HepG2 (cell line): ENCODE data around the gene FAM114A2.
A peak's percentile ranks its signal among the peaks of the same experiment; 100 is the strongest.

Source experiments
- ELF4 ChIP-seq: sonication (generic); formaldehyde crosslinking; IDR thresholded peaks from 2 replicates; pipeline ENCODE4 v1.5.0; 2020; ENCODE audit warnings: missing genetic modification reagents, mild to moderate bottlenecking, moderate library complexity, borderline replicate concordance
- JUNB ChIP-seq: sonication (generic); formaldehyde crosslinking; IDR thresholded peaks from 2 replicates; pipeline ENCODE4 v1.8.0; 2022; ENCODE audit warnings: missing genetic modification reagents, mild to moderate bottlenecking, borderline replicate concordance
- MAFF ChIP-seq: IDR thresholded peaks from 2 replicates; pipeline ENCODE4 v1.6.1; 2011; ENCODE audit warnings: low read depth, low read length, improper control_type of control experiment
- POLR2A ChIP-seq, 2 experiments: IDR thresholded peaks; 2 replicates each; pipeline ENCODE4 v1.6.1; 2011; ENCODE audit warnings: low read depth in 2 of 2, low read length in 2 of 2, mild to moderate bottlenecking in 1 of 2, moderate library complexity in 1 of 2; ENCODE audit not compliant: insufficient read depth in 1 of 2
- RBFOX2 ChIP-seq: fragments of 200-400 bp; formaldehyde crosslinking; IDR thresholded peaks from 2 replicates; pipeline ENCODE4 v1.6.1; 2017; ENCODE audit warnings: low read depth, mild to moderate bottlenecking, low read length
- YY1 ChIP-seq: IDR thresholded peaks from 2 replicates; pipeline ENCODE4 v1.6.1; 2011; ENCODE audit warnings: low read length, low read depth, moderate library complexity, mild to moderate bottlenecking; ENCODE audit not compliant: insufficient read depth, insufficient replicate concordance
- ZFP62 ChIP-seq: sonication (generic); formaldehyde crosslinking; IDR thresholded peaks from 2 replicates; pipeline ENCODE4 v1.4.0; 2020; ENCODE audit warnings: missing genetic modification reagents
- TF ChIP-seq, protein P1 (sequence below): sonication (generic); formaldehyde crosslinking; IDR thresholded peaks from 2 replicates; pipeline ENCODE4 v1.9.0; 2021; ENCODE audit warnings: missing genetic modification reagents, borderline replicate concordance
- TF ChIP-seq, protein P2 (sequence below), 2 experiments: sonication (generic) in 1 of 2; formaldehyde crosslinking in 1 of 2; IDR thresholded peaks; 2 replicates each; pipeline versions ENCODE4 v1.4.0 to v1.6.1; 2018 to 2020; ENCODE audit warnings: missing genetic modification reagents in 2 of 2, borderline replicate concordance in 1 of 2, low read depth in 1 of 2, mild to moderate bottlenecking in 1 of 2, missing biosample characterization in 1 of 2
- TF ChIP-seq, protein P3 (sequence below): IDR thresholded peaks from 2 replicates; pipeline ENCODE4 v1.6.1; 2012; ENCODE audit warnings: low read length, improper control_type of control experiment
- TF ChIP-seq, protein P4 (sequence below): sonication (generic); formaldehyde crosslinking; IDR thresholded peaks from 2 replicates; pipeline ENCODE4 v1.4.0; 2020; ENCODE audit warnings: missing genetic modification reagents, borderline replicate concordance
- TF ChIP-seq, protein P5 (sequence below): sonication (generic); formaldehyde crosslinking; IDR thresholded peaks from 2 replicates; pipeline ENCODE4 v1.4.0; 2020; ENCODE audit warnings: mild to moderate bottlenecking, missing genetic modification reagents

DNA sequence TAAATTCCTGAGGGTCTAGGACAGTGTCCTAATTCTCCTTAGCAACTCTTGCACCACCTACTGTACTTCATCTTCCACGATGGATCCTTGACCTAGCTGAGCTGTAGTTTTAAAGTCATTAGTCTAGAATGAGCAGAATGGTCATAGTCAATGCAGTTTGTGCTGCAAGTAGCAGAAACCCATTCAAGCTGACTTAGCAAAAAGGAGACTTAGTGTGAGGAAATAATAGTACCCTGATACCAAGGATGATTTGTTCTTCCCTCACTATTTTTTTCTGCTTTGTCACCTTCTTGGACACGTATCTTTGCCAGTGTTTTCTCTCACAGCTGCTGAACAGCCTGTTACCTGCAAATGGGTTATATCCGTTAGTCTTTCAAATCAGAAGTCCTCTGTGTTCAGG, 5.4 kb upstream of the FAM114A2 start:
- TF ChIP-seq, protein P1, sequence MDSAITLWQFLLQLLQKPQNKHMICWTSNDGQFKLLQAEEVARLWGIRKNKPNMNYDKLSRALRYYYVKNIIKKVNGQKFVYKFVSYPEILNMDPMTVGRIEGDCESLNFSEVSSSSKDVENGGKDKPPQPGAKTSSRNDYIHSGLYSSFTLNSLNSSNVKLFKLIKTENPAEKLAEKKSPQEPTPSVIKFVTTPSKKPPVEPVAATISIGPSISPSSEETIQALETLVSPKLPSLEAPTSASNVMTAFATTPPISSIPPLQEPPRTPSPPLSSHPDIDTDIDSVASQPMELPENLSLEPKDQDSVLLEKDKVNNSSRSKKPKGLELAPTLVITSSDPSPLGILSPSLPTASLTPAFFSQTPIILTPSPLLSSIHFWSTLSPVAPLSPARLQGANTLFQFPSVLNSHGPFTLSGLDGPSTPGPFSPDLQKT (CRISPR knock-in tag), result no peak
- TF ChIP-seq ELF4 (CRISPR knock-in tag) (no peak), YY1 (no peak), MAFF (peak; percentile 93), ZFP62 (no peak), POLR2A (IDR thresholded peaks at IDR 0.05; ENCODE audit: insufficient read depth in 1 of 2, low read depth in 2 of 2, low read length in 2 of 2) (no peak), JUNB (CRISPR knock-in tag) (no peak), RBFOX2 (0 out of 2 replicates have a peak, but pooled peaks have one; percentile 21)
- TF ChIP-seq, protein P2, sequence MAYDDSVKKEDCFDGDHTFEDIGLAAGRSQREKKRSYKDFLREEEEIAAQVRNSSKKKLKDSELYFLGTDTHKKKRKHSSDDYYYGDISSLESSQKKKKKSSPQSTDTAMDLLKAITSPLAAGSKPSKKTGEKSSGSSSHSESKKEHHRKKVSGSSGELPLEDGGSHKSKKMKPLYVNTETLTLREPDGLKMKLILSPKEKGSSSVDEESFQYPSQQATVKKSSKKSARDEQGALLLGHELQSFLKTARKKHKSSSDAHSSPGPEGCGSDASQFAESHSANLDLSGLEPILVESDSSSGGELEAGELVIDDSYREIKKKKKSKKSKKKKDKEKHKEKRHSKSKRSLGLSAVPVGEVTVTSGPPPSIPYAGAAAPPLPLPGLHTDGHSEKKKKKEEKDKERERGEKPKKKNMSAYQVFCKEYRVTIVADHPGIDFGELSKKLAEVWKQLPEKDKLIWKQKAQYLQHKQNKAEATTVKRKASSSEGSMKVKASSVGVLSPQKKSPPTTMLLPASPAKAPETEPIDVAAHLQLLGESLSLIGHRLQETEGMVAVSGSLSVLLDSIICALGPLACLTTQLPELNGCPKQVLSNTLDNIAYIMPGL (CRISPR knock-in tag; IDR thresholded peaks at IDR 0.05; ENCODE audit: borderline replicate concordance in 1 of 2, low read depth in 1 of 2), result no peak
- TF ChIP-seq, protein P3, sequence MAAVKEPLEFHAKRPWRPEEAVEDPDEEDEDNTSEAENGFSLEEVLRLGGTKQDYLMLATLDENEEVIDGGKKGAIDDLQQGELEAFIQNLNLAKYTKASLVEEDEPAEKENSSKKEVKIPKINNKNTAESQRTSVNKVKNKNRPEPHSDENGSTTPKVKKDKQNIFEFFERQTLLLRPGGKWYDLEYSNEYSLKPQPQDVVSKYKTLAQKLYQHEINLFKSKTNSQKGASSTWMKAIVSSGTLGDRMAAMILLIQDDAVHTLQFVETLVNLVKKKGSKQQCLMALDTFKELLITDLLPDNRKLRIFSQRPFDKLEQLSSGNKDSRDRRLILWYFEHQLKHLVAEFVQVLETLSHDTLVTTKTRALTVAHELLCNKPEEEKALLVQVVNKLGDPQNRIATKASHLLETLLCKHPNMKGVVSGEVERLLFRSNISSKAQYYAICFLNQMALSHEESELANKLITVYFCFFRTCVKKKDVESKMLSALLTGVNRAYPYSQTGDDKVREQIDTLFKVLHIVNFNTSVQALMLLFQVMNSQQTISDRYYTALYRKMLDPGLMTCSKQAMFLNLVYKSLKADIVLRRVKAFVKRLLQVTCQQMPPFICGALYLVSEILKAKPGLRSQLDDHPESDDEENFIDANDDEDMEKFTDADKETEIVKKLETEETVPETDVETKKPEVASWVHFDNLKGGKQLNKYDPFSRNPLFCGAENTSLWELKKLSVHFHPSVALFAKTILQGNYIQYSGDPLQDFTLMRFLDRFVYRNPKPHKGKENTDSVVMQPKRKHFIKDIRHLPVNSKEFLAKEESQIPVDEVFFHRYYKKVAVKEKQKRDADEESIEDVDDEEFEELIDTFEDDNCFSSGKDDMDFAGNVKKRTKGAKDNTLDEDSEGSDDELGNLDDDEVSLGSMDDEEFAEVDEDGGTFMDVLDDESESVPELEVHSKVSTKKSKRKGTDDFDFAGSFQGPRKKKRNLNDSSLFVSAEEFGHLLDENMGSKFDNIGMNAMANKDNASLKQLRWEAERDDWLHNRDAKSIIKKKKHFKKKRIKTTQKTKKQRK, result no peak
- TF ChIP-seq, protein P4, sequence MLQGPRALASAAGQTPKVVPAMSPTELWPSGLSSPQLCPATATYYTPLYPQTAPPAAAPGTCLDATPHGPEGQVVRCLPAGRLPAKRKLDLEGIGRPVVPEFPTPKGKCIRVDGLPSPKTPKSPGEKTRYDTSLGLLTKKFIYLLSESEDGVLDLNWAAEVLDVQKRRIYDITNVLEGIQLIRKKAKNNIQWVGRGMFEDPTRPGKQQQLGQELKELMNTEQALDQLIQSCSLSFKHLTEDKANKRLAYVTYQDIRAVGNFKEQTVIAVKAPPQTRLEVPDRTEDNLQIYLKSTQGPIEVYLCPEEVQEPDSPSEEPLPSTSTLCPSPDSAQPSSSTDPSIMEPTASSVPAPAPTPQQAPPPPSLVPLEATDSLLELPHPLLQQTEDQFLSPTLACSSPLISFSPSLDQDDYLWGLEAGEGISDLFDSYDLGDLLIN (CRISPR knock-in tag), result no peak
- TF ChIP-seq, protein P5, sequence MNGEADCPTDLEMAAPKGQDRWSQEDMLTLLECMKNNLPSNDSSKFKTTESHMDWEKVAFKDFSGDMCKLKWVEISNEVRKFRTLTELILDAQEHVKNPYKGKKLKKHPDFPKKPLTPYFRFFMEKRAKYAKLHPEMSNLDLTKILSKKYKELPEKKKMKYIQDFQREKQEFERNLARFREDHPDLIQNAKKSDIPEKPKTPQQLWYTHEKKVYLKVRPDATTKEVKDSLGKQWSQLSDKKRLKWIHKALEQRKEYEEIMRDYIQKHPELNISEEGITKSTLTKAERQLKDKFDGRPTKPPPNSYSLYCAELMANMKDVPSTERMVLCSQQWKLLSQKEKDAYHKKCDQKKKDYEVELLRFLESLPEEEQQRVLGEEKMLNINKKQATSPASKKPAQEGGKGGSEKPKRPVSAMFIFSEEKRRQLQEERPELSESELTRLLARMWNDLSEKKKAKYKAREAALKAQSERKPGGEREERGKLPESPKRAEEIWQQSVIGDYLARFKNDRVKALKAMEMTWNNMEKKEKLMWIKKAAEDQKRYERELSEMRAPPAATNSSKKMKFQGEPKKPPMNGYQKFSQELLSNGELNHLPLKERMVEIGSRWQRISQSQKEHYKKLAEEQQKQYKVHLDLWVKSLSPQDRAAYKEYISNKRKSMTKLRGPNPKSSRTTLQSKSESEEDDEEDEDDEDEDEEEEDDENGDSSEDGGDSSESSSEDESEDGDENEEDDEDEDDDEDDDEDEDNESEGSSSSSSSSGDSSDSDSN (CRISPR knock-in tag), result no peak
